ENCODE data around the gene LRMDA. TPM values are rescaled to one million over a fixed set of nuclear protein-coding genes. Genes with fewer than 3 reads are reported as not detected.

Gene LRMDA
- total RNA-seq, 1 experiment from 2014 or later: 4.8 TPM

GRCh38 chr10:76393875-76394706 is 962.7 kb downstream of the LRMDA start:
- H3K4me3 ChIP-seq (replicated peaks in 1 of 2; ENCODE audit: low read depth in 1 of 2, low read length in 2 of 2): no peak overlapping the region
- no TSS peak for BruUV-seq (replicated peaks)
- ATAC-seq (no peak), DNase-seq (ENCODE audit: low read depth, low spot score) (no peak)
- ChIA-PET RAD21 (ENCODE audit: low non-redundant PET in 1 of 2, low total read pairs in 2 of 2, uncharacterized antibody in 2 of 2, unreplicated experiment in 2 of 2) (no interaction called here), CTCF (no interaction called here), POLR2A (no interaction called here)
- H2AFZ ChIP-seq (ENCODE audit: low read depth, low read length, poor library complexity, severe bottlenecking): no peak overlapping the region
- no peaks in the 10 kb centered on the region for H3K27me3 ChIP-seq (ENCODE audit: insufficient read depth, low read length)
- no peak overlapping the region for H3K9ac ChIP-seq (ENCODE audit: low read length)
- no peaks in the 10 kb centered on the region for H3K79me2 ChIP-seq (ENCODE audit: insufficient read depth, low read length)
- no peak overlapping the region for H3K27ac ChIP-seq (ENCODE audit: low read depth, low read length)
- no peaks in the 10 kb centered on the region; the same call in 1 of the 2 replicates for H4K20me1 ChIP-seq (ENCODE audit: insufficient read depth)
- H3K4me1 ChIP-seq (ENCODE audit: control insufficient read depth in 1 of 2, insufficient read depth in 2 of 2, low read length in 2 of 2): no peaks in the 10 kb centered on the region
- H3K9me3 ChIP-seq (ENCODE audit: control insufficient read depth in 1 of 2, insufficient read depth in 1 of 2, low read depth in 1 of 2, low read length in 2 of 2): no peaks in the 10 kb centered on the region
- H3K4me2 ChIP-seq (ENCODE audit: low read length): no peak overlapping the region
- TF ChIP-seq RAD21 (IDR thresholded peaks at IDR 0.05; ENCODE audit: low read depth) (no peak), CTCF (IDR thresholded peaks at IDR 0.05 in 2 of 3, conservative IDR thresholded peaks at IDR 0.05 in 1 of 3; ENCODE audit: borderline replicate concordance in 1 of 3, insufficient read depth in 1 of 3, low read depth in 2 of 3, low read length in 2 of 3) (no peak), SRF (IDR thresholded peaks at IDR 0.05; ENCODE audit: low read depth) (no peak), SIN3A (IDR thresholded peaks at IDR 0.05; ENCODE audit: low read depth) (no peak), ZNF274 (IDR thresholded peaks at IDR 0.05; ENCODE audit: low read depth, low read length) (no peak), TCF7L2 (IDR thresholded peaks at IDR 0.05; ENCODE audit: borderline replicate concordance, extremely low read depth, insufficient read depth, insufficient read length) (no peak), YY1 (IDR thresholded peaks at IDR 0.05; ENCODE audit: extremely low read depth, insufficient replicate concordance, low read depth, low read length) (no peak), ELF1 (IDR thresholded peaks at IDR 0.05; ENCODE audit: borderline replicate concordance, low read depth) (no peak), EZH2phosphoT487 (IDR thresholded peaks at IDR 0.05; ENCODE audit: borderline replicate concordance) (no peak), SP1 (IDR thresholded peaks at IDR 0.05; ENCODE audit: low read depth) (no peak), REST (IDR thresholded peaks at IDR 0.05; ENCODE audit: low read depth) (no peak), CEBPB (IDR thresholded peaks at IDR 0.05; ENCODE audit: low read depth) (no peak), MAX (IDR thresholded peaks at IDR 0.05) (no peak), JUND (IDR thresholded peaks at IDR 0.05) (no peak), POLR2AphosphoS5 (IDR thresholded peaks at IDR 0.05; ENCODE audit: low read depth, low read length) (no peak), FOSL1 (IDR thresholded peaks at IDR 0.05; ENCODE audit: low read depth) (no peak)
- TF ChIP-seq, protein P1, sequence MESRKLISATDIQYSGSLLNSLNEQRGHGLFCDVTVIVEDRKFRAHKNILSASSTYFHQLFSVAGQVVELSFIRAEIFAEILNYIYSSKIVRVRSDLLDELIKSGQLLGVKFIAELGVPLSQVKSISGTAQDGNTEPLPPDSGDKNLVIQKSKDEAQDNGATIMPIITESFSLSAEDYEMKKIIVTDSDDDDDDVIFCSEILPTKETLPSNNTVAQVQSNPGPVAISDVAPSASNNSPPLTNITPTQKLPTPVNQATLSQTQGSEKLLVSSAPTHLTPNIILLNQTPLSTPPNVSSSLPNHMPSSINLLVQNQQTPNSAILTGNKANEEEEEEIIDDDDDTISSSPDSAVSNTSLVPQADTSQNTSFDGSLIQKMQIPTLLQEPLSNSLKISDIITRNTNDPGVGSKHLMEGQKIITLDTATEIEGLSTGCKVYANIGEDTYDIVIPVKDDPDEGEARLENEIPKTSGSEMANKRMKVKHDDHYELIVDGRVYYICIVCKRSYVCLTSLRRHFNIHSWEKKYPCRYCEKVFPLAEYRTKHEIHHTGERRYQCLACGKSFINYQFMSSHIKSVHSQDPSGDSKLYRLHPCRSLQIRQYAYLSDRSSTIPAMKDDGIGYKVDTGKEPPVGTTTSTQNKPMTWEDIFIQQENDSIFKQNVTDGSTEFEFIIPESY (IDR thresholded peaks at IDR 0.05; ENCODE audit: extremely low read depth, insufficient replicate concordance, low read length): no peak
- H3K9me2 ChIP-seq (ENCODE audit: insufficient read depth): no peaks in the 10 kb centered on the region
- intact Hi-C loops (cut with micrococcal nuclease): no loop called here
- H3K36me3 ChIP-seq (ENCODE audit: control insufficient read depth in 1 of 2, insufficient read depth in 2 of 2, low read length in 2 of 2): no peaks in the 10 kb centered on the region

All from HCT116 (cell line).